Muscle layer of duodenum (tissue), 2 donors: ENCODE results near the gene SDCBP2.

ENCODE experiments used
- H3K27ac ChIP-seq: one replicate; pipeline ENCODE4 v1.7.0; 2013; ENCODE audit warnings: mild to moderate bottlenecking, low read length
- H3K27me3 ChIP-seq: one replicate; pipeline ENCODE4 v1.7.0; 2013; ENCODE audit warnings: low read depth, mild to moderate bottlenecking, control low read depth, low read length
- H3K36me3 ChIP-seq, 2 donors: one replicate each; pipeline ENCODE4 v1.7.0; 2013; ENCODE audit warnings: low read length in 2 of 2, control low read depth in 1 of 2, mild to moderate bottlenecking in 1 of 2; ENCODE audit not compliant: insufficient read depth in 2 of 2, control insufficient read depth in 1 of 2
- H3K4me1 ChIP-seq, 2 donors: one replicate each; pipeline ENCODE4 v1.7.0; 2013; ENCODE audit warnings: low read length in 2 of 2, mild to moderate bottlenecking in 2 of 2, control low read depth in 1 of 2, moderate library complexity in 1 of 2; ENCODE audit not compliant: insufficient read depth in 2 of 2, control insufficient read depth in 1 of 2
- H3K4me3 ChIP-seq, 2 donors: one replicate each; pipeline ENCODE4 v1.7.0; 2013; ENCODE audit warnings: low read length in 2 of 2, low read depth in 1 of 2, mild to moderate bottlenecking in 1 of 2
- H3K9me3 ChIP-seq, 2 donors: one replicate each; pipeline ENCODE4 v1.7.0; 2013; ENCODE audit warnings: low read length in 2 of 2, control low read depth in 1 of 2, mild to moderate bottlenecking in 1 of 2; ENCODE audit not compliant: control insufficient read depth in 1 of 2
- donor health status: healthy.

Gene SDCBP2

DNA sequence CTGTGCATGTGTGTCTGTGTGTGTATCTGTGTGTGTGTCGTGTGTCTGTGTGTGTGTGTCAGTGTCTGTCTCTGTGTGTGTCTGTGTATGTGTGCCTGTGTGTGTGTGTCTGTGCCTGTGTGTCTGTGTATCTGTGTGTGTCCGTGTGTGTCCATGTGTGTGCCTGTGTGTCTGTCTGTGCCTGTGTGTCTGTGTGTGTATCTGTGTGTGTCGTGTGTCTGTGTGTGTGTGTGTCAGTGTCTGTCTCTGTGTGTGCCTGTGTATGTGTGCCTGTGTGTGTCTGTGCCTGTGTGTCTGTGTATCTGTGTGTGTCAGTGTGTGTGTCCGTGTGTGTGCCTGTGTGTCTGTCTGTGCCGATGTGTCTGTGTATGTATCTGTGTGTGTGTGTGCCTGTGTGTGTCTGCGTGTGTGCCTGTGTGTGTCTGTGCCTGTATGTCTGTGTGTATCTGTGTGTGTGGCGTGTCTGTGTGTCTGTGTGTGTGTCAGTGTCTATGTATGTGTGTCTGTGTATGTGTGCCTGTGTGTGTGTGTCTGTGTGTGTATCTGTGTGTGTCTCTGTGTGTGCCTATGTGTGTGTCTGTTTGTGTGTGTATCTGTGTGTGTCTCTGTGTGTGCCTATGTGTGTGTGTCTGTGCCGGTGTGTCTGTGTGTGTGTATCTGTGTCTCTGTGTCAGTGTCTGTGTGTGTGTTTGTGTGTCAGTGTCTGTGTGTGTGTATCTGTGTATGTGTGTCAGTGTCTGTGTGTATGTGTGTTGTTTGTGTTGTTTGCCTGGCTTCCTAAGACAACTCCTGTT lies 51.2 kb downstream of the SDCBP2 start:
- H3K27me3 ChIP-seq: no peaks in the 10 kb centered on the region

DNA sequence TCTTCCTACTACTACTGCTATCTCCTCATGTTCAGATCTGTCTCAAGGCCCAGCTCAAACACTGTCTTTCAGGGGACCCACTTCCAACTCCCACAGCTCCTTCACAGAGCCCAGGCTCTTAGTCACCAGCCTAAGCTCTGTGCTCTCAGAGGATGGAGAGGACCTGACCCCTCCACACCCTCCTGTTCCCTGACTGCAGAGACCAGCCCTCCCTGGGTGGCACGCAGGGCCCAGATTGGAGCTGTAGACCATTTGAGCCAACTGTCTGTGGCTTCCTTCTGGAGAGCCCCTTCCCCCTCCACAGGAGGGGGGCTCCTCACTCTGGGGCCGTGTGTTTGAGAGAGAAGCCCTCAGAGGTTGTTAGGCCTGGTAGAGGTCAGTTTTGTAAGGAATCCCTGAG lies 53.0 kb downstream of the SDCBP2 start:
- H3K36me3 ChIP-seq: no peaks in the 10 kb centered on the region
- peaks cover 0 to 5% of the 10 kb centered on the region in 2 donors for H3K4me1 ChIP-seq
- no peak overlapping the region for H3K27ac ChIP-seq
- H3K4me3 ChIP-seq: no peak overlapping the region
- no peaks in the 10 kb centered on the region for H3K27me3 ChIP-seq
- no peaks in the 10 kb centered on the region for H3K9me3 ChIP-seq

More for the DNA sequence above, 51.2 kb downstream of the SDCBP2 start:
- no peaks in the 10 kb centered on the region for H3K9me3 ChIP-seq
- no peaks in the 10 kb centered on the region for H3K36me3 ChIP-seq
- no peak overlapping the region for H3K27ac ChIP-seq
- H3K4me3 ChIP-seq: no peak overlapping the region
- peaks cover 0 to 8% of the 10 kb centered on the region in 2 donors for H3K4me1 ChIP-seq

DNA sequence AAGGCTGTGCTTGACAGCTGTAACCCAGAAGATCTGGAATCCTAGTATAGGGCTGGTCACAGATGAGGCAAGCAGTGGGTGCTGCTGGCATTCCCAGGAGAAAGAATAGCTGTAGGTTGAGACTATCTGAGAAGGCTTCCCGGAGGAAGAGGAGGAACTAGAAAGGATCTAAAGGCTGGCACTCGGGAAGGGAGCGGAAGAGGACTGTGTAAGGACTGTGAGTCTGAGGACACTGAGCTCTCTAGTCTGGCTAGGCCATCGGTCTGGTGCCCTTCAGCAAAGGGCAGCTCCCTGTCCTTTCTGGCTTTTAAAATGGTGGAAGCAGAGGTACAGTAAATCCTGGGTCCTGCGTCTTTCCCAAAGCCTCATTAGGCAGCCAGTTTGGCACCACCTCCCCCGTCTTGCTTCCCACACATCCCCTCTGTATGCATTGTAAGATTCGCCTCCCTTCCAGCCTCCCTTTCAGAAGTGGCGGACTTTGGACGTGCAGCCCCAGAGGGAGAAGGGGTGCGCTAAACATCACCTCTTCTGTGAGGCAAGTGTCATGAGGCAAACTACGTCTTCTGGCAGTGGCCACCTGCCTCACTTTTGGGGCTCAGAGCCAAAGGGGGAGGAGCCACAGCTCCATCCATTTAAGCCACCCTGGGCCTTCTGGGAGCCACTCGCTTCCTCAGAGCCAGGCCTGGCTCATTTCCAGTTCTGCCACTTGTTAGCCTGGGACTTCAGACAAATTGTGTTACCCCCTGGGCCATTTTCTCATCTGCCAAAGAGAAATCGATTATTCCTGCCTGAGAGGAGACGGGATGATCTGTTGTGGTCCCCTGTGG lies 54.2 kb downstream of the SDCBP2 start:
- Histone ChIP-seq H3K27me3 (no peaks in the 10 kb centered on the region), H3K27ac (no peak overlapping the region), H3K4me3 (no peak overlapping the region), H3K4me1 (peaks cover 0 to 5% of the 10 kb centered on the region in 2 donors), H3K36me3 (peaks cover 0 to 2% of the 10 kb centered on the region in 2 donors), H3K9me3 (no peaks in the 10 kb centered on the region)

DNA sequence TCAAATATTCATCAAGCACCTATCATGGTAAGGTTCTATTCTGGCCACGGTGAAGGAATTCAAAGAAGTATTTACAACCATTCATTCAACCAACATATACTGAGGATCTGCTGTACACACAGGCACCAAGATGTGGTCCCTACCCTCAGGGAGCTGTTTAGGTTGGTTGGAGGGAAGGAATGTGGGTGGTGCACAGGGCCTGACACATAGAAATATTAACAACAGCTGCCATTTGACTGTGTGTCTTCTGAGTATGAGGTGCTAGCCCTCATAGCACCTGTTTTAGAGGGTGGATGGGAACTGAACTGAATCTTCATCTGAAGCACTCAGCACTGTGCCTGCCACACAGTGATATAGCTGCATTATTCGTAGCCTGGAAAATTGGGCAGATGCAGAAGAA lies 55.6 kb downstream of the SDCBP2 start:
- Histone ChIP-seq H3K4me3 (no peak overlapping the region), H3K27me3 (no peaks in the 10 kb centered on the region), H3K9me3 (no peaks in the 10 kb centered on the region), H3K27ac (no peak overlapping the region), H3K4me1 (peaks cover 0 to 6% of the 10 kb centered on the region in 2 donors), H3K36me3 (peaks cover 0 to 2% of the 10 kb centered on the region in 2 donors)

DNA sequence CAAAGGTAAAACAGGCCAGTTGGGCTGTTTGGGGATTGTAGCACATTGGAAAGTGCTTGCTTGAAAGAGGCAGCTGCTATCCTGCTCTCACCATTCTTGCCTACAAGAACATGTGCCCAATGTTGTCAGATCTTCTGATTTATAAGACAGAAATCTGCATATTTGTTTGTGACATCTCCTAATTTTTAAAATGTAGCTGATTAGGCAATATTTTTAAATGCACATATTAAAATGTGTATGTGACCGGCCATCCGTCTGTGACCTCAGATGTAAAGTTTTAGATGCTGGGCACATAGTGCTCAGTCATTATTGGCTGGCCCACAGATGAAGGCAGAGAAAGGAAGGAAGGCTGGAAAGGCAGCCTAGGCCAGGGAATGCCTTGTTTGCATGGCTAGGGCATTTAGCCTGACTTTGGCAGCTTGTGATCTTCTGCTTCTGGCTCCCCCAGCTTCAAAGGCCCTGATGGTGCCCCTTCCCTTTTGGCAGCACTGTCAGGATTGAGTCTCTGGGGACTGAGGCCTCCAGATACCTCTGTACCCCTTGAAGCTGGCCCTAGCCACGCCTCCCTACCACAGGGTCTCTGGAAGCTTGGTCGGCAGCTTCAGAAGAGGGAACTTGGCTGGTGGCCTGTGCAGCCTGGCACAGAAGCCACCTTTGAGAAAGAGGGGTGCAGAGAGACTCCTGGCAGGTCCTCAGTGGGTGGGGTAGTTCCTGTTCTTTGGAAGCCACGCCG lies 56.4 kb downstream of the SDCBP2 start:
- no peak overlapping the region for H3K27ac ChIP-seq
- no peak overlapping the region for H3K4me3 ChIP-seq
- H3K9me3 ChIP-seq: no peaks in the 10 kb centered on the region

DNA sequence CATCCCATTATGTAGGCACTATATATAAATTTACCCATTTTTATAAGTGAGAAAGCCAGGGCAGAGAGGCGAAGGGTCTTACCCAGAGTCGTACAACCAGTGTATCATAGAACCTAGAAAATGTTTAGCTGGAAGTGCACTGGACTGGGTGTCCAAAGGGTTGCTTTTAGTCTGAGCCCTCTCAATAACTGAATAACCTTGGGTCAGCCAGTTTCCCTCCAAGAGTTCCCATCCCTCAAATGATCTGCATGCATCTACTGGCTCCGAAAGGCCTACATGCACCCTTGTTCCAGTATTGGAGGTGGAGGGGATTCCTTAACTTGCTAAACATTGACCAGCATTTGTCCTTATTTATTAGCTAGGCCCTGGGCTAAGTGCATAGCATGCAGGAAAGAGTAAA lies 59.1 kb downstream of the SDCBP2 start:
- H3K9me3 ChIP-seq: no peaks in the 10 kb centered on the region
- no peaks in the 10 kb centered on the region for H3K27me3 ChIP-seq
- peaks cover 7 to 23% of the 10 kb centered on the region in 2 donors for H3K4me1 ChIP-seq

More for the DNA sequence above, 56.4 kb downstream of the SDCBP2 start:
- Histone ChIP-seq H3K36me3 (peaks cover 0 to 2% of the 10 kb centered on the region in 2 donors), H3K27me3 (no peaks in the 10 kb centered on the region), H3K4me1 (peaks cover 0 to 15% of the 10 kb centered on the region in 2 donors)

DNA sequence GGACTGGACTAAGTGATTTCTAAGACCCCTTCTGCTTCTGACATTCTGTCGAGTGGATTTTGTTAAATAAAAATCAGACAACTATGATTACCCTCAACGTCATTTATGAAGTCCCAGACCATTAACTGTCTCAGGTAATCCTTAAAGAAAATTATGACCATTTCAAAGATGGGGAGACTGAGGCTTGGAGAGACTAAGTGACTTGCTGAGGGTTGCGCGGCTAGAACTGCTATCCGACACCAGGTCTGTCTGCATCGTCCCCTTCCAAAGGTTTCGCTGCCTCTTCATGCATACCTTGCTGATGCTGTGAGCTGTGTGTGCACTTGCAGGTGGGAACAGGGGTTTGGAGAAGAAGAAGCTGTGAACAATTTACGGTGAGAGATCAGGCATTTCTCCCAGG lies 59.7 kb downstream of the SDCBP2 start:
- no peak overlapping the region for H3K4me3 ChIP-seq
- no peaks in the 10 kb centered on the region for H3K27me3 ChIP-seq
- H3K27ac ChIP-seq: no peak overlapping the region
- peaks cover 7 to 23% of the 10 kb centered on the region in 2 donors for H3K4me1 ChIP-seq
- no peaks in the 10 kb centered on the region for H3K9me3 ChIP-seq
- peaks cover 0 to 2% of the 10 kb centered on the region in 2 donors for H3K36me3 ChIP-seq

More for the DNA sequence above, 59.1 kb downstream of the SDCBP2 start:
- Histone ChIP-seq H3K27ac (no peak overlapping the region), H3K36me3 (peaks cover 0 to 2% of the 10 kb centered on the region in 2 donors), H3K4me3 (no peak overlapping the region)

DNA sequence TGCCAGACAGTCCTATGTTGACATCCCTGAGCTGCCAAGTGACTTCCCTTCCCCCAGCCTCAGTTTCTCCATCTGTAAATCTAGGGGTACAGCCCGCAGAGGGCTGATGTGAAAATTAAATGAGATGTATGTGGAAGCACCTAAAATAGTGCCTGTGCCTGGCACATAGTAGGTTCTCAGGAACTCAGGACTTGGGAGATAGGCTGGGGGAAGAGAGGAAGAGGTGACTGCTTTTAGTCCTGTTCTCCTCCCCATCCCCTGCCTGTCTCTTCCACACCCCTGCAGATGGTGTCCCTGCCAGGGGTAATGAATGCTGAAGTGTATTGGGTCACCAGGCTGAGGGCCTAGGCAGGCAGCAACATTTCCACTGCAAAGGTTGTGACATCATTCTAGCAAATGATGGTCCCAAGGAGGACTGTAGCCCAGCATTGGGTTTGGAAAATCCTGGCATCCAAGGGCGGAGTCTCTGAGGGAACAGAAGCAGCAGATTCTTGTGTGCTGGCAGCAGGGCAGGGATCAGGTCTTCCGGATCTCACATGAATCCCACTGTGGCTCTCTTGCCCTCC lies 61.0 kb downstream of the SDCBP2 start:
- Histone ChIP-seq H3K4me3 (no peak overlapping the region), H3K36me3 (peaks cover 0 to 2% of the 10 kb centered on the region in 2 donors), H3K9me3 (no peaks in the 10 kb centered on the region), H3K27ac (no peak overlapping the region), H3K4me1 (peaks cover 7 to 23% of the 10 kb centered on the region in 2 donors), H3K27me3 (no peaks in the 10 kb centered on the region)

DNA sequence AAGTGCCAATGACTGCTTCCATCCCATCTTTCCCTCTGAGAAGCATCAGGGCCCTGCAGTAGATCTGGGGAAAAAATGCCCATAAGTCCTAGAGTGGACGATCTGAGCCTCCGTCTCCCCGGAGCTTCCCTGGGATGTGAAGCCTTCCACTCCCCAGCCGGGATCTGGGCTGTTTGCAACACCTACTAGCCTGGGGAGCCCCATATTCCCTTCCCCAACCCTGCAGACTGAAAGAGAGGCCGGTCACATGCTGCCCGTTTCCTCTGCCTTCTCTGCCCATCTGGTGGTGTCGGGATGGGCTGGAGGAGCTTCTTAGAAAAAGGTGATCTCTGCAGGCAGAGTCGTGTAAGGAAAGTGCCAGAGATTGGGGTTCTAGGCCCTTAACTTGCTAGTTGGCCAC lies 61.8 kb downstream of the SDCBP2 start:
- H3K36me3 ChIP-seq: peaks cover 0 to 2% of the 10 kb centered on the region in 2 donors
- peaks cover 7 to 19% of the 10 kb centered on the region in 2 donors for H3K4me1 ChIP-seq
- H3K27me3 ChIP-seq: no peaks in the 10 kb centered on the region
- no peaks in the 10 kb centered on the region for H3K9me3 ChIP-seq
- H3K27ac ChIP-seq: no peak overlapping the region
- H3K4me3 ChIP-seq: peak overlapping the region; percentile 50 to 85

DNA sequence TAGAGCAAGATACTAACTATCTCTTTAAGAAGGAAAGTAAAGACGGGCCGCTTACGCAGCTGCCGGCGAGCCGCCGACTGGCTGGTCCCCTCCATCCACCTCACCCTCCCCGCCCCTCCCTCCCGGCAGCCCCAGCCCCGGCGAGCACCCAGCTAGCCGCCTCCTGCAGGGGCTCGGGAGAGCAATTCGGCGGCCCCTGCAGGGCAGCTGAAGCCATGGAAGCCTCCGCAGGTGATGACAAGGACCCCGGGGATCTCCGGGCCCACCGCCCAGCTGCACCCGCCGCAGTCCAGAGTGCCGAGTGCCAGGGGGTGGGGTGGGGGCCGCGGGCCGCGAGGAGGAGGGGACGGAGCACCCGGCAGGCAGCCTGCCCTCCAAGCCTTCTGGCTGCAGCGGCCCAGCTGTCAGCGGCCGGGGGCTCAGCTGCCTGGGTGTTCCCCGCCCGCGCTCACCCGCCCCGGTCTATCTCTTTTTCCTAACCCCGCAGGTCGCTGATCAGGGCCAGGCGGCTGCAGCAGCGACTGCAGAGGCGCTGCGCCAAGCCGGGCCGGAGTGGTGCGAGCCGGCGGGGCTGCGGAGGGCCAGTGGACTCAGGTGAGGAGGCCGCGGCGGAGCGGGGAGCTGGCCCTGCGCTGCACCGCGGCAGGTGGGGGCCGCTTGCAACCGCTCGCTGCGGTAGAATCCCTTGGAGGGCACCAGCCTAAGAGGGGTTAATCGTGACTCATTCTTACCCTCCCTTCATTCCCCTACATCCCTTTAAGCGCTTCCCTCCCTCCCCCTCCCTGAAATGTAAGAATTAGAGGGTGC lies 62.6 kb downstream of the SDCBP2 start, which contains the start of gene SNPH:
SNPH (plus strand) TSS at position 128 of the 807 bp plus-strand sequence. CDS start 29,946 bp downstream, outside the sequence.
- Histone ChIP-seq H3K4me3 (peak within 1 kb of the TSS; percentile 50 to 85), H3K27me3 (no peaks in the 10 kb centered on the region), H3K36me3 (peaks cover 0 to 2% of the 10 kb centered on the region in 2 donors), H3K4me1 (peaks cover 7 to 19% of the 10 kb centered on the region in 2 donors), H3K9me3 (no peaks in the 10 kb centered on the region), H3K27ac (no peak within 1 kb of the TSS)
